Measurements from ENCODE around the gene PRKCA.

DNA sequence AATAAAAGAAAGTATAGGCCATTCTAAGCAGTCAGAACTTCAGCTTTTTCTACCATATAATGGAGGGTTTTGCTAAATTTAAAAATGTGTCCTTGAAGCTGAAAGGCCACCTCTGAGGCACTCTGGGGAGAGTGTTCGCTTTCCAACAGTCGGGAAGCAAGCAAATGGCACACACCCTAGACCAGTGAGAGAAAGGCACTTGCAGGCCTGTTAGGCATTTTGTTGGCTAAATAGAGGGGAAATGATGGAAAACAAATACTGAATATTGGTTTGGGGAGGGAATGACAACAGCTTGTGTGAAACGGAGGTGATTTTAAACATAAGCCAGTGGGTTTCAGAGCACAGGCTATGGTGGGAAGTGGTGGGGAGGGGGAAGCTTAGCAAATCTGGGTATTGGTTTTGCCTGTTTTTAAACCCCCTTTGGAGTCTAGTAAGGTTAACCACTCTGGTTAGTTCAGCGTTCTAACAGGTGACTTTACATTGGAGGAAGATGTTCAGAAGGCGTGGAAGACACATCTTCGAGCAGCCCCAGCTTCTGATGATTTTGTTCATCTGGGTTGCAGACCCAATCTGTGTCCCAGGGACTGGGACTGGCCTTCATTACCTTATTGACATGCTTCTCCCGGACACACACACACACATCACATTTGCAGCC lies 90.5 kb downstream of the PRKCA start:
- TF ChIP-seq, protein P1, sequence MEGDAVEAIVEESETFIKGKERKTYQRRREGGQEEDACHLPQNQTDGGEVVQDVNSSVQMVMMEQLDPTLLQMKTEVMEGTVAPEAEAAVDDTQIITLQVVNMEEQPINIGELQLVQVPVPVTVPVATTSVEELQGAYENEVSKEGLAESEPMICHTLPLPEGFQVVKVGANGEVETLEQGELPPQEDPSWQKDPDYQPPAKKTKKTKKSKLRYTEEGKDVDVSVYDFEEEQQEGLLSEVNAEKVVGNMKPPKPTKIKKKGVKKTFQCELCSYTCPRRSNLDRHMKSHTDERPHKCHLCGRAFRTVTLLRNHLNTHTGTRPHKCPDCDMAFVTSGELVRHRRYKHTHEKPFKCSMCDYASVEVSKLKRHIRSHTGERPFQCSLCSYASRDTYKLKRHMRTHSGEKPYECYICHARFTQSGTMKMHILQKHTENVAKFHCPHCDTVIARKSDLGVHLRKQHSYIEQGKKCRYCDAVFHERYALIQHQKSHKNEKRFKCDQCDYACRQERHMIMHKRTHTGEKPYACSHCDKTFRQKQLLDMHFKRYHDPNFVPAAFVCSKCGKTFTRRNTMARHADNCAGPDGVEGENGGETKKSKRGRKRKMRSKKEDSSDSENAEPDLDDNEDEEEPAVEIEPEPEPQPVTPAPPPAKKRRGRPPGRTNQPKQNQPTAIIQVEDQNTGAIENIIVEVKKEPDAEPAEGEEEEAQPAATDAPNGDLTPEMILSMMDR (IDR thresholded peaks at IDR 0.05): no peak
- no peak for TF ChIP-seq POLR2A (IDR thresholded peaks at IDR 0.05)

Measured in gastroesophageal sphincter (tissue), 3 donors.